NCI-H1417 (cell line): ENCODE data around the gene FAM217A.

Experiments used
- DNase-seq, 3 experiments: peaks; one replicate each; lab custom pipeline; 2025; lab: John Stamatoyannopoulos, UW

The FAM217A gene

DNA sequence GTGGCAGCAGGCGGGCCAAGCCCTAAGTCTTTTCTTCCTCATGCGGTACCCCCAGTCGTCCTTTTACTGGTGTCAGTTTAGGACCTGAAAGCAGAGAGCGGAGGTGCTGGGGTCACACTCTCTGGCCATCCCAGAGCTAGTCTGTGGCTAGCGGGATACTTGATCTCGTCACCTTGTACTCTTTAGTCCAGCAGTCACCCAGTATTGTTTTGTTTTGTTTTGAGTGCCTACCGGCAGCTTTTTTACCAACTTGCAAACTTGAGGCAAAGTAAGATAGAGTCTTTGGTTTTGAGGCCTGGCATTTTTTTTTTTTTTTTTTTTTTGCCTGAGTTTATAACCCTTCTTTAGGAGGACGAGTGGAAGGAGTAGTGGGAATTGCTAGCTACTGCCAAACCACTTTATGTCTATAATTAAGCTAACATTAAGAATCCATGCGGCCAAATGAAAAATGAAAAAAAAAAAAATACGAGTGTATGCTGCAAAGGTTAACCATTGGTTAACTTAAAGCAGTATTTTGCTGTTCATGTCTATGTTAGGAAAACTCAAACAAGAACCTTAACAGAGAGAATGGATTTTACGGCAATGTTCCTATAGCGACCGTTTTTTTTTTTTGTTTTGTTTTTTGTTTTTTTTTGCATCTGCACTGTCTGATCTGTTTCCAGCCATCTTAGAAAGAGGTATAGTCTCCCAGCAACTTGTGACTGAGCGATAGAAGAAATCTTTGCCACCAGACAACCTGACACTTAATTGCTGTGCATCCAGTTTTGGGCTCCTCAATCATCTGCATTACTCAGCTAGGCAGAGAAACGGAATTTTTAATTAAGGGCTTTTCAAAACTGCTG, 56.9 kb downstream of the FAM217A start:
- DNase-seq: peak in 2 of 3 experiments; percentile 31 to 60

- peak; percentile 94 to 97 (median 94) for DNase-seq
These were observed 57.6 kb downstream of the FAM217A start for GRCh38 chr6:4021133-4021853.

DNA sequence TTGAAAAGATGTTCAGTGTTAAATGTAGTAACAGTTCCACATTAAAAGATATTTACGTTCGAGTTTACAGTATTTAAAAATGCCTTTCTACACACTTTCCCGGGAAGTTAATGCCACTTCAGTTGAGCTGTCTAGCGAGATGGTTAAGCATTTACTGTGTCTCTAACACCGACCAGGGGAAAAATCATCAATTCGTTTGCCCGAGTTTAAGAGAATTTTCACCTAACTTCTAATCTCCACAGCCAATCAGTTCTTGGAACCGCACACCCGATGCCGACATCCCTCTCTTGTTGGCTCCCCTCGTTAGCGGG, 58.2 kb downstream of the FAM217A start:
- DNase-seq: no peak

DNA sequence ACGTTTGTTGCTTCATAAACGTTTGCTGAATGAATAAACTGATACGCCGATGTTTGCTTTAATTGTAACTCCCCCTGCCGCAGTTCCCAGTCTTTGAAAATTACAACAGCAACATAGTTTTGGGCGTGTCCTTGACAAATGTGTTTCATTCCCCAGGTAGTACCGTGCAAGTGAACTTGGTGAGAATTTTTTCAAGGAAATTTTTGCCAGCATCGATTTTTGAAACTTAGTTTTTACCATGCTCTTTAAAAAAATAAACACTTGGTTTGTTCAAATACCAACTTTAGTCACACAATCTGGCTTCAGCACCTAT, 60.1 kb downstream of the FAM217A start:
- no peak for DNase-seq
